ENCODE measurements around the gene OGFOD2.

OGFOD2 gene

GRCh38 chr12:122977655-122978392 is 2.8 kb downstream of the OGFOD2 start:
- no peak for DNase-seq

- no peak for DNase-seq
These were observed 3.5 kb downstream of the OGFOD2 start for GRCh38 chr12:122978507-122978955.

DNA sequence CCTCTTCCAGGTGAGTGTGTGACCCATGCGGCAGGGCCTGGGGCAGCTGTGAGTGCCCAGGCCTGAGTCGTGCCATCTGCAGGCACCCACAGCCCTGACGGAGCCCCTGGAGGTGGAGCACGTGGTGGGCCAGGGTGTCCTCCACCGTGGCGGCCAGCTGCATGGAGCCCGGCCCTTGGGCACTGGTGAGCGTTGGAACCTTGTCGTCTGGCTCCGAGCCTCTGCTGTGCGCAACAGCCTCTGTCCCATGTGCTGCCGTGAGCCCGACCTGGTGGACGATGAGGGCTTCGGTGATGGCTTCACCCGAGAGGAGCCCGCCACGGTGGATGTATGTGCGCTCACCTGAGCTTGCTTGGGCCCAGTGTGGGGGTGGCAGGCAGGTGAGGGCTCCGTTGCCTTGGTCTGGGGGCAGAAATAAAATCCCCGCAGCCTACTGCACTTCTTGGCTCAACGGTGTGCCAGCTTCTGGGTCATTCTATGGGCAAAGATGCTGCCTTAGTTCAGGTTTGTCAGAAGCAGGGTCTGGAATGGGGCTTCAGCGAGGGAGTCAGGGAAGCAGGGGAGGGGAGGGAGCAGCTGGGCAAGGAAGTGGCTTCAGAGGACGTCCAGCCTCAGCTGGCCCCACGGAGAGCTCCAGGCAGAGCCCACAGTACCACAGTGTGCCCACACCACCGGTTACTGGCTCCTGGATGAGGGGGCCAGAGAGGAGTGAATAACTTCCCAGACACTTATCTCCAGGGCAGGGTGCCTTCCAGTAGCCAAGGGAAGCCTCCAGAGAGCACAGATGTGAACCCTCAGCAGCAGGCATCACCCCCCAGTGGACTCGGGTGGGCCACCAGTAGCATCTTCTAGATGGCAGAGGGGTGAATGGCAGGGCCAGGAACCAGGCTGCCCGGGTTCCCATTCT is 4.2 kb downstream of the OGFOD2 start:
- no peak for DNase-seq

GRCh38 chr12:122979908-122980182 is 4.8 kb downstream of the OGFOD2 start:
- no peak for DNase-seq

- peak; percentile 69 for DNase-seq
These were observed 5.4 kb downstream of the OGFOD2 start, which contains the start of gene ARL6IP4 for GRCh38 chr12:122980183-122981035. TSS of gene ARL6IP4 (plus strand) at chr12:122980681. CDS start at chr12:122981140, 459 bp downstream.

GRCh38 chr12:122981036-122981471 is 6.0 kb downstream of the OGFOD2 start:
- peak; percentile 14 for DNase-seq

DNA sequence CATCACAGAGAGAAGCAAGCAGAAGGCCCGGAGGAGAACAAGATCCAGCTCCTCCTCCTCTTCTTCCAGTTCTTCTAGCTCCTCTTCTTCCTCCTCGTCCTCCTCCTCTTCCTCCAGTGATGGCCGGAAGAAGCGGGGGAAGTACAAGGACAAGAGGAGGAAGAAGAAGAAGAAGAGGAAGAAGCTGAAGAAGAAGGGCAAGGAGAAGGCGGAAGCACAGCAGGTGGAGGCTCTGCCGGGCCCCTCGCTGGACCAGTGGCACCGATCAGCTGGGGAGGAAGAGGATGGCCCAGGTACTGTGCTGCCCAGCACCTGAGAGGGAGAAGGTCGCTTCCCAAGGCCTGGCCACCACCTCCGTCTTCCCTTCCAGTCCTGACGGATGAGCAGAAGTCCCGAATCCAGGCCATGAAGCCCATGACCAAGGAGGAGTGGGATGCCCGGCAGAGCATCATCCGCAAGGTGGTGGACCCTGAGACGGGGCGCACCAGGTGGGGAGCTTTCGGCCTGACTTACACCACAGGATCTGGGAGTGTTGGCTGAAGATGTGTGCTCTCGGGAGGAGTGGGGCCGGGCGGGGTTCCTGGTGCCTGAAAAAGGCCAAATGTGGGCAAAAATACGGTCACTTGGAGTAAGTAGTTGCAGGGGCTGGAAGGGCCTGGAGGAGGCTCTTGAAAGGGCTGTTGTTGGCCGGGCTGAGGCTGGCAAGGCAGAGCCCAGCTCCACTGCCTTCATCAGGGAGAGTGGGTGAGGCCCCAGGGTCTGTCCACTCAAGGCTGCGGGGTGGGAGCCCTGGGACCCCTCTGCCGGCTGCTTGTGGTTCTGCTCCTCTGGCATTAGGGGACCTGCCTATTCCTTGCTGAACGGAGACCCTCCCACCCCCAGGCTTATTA is 6.8 kb downstream of the OGFOD2 start:
- DNase-seq: no peak

DNA sequence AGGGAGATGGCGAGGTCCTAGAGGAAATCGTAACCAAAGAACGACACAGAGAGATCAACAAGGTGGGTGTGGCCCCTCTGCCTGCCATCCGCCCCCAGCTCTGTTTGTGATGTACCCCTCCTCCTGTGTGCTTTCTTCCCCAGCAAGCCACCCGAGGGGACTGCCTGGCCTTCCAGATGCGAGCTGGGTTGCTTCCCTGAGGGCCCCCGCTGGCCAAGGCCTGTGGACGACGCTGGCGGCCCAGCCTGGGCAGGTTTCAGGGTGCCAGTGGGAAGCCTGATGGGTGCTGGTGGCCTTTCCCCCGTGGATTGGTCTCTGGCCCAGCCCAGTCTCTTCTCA is 7.4 kb downstream of the OGFOD2 start:
- no peak for DNase-seq

DNA sequence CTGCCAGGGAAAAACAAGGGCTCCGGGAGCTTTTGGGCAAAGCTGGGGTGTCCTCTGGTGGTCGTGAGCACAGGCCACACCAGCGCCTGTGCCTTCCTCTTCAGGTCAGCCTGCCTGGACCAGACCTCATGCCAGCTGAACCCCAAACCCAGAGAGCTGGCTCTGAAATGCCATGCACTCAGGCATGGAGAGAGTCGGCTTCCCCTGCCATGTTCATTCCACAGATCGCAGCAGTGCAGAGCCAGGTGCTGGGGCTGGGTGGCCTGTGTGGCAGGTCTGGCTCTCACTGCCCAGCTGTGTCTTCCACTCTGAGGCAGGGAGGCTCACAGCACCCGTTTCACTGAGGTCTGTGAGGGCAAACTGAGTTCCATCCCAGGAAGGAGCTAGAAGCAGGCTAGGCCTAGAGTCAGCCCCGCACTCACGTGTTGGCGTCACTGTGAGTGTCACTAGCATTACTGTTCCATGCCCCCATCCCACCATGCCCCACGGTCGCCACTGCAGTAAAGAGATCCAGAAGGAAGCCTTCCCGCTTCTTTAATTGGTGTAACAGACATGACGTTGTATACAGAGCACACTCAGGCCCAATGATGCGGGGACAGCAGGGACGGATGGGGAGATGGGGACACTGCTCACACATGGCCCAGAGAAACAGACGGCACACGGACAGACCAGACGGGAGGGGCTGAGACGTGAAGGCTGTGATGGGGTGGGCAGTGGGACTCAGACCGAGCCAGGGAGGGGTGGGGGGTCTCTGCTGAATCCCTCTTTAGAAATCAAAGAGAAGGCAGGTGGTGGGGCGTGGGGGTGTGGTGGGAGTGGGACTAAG is 8.1 kb downstream of the OGFOD2 start:
- DNase-seq: no peak

DNA sequence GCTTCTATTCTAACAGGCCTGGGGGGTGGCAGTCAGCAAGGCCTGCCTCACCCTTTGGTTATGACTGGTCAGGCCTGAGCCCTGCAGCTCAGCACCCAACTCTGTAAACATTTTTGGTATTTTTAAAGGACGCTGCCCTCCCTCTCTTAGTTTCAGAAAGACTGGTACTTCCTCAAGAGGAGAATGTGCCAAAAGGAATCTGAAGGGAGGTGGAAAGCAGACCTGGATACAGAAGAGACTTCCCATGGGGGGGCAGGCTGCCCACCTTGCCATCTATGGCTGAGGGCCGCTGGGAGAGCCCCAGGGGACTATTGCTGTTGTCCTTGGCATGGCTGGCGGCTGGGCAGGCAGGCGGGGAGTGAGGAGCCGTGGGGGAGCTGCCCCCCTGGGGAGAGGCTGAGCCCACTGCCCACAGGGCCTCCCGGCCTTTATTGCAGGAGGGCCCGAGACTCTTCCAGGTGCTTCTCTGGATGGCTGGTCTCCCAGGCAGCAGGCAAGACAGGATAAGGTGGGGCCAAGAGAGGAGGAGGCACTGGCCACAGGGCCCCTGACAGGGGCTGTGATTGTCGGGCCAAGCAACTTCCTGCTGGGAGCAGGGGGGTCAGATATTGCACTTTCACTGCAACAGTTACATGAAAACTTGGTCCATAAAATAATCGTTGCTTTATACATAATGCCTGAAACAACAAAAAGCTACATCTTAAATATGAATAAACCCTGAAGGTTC is 8.9 kb downstream of the OGFOD2 start:
- DNase-seq: no peak

GRCh38 chr12:122984612-122985337 is 9.7 kb downstream of the OGFOD2 start:
- no peak for DNase-seq

GRCh38 chr12:122985338-122986257 is 10.6 kb downstream of the OGFOD2 start:
- DNase-seq: no peak

- DNase-seq: no peak
These were observed 11.3 kb downstream of the OGFOD2 start for GRCh38 chr12:122986258-122986871.

DNA sequence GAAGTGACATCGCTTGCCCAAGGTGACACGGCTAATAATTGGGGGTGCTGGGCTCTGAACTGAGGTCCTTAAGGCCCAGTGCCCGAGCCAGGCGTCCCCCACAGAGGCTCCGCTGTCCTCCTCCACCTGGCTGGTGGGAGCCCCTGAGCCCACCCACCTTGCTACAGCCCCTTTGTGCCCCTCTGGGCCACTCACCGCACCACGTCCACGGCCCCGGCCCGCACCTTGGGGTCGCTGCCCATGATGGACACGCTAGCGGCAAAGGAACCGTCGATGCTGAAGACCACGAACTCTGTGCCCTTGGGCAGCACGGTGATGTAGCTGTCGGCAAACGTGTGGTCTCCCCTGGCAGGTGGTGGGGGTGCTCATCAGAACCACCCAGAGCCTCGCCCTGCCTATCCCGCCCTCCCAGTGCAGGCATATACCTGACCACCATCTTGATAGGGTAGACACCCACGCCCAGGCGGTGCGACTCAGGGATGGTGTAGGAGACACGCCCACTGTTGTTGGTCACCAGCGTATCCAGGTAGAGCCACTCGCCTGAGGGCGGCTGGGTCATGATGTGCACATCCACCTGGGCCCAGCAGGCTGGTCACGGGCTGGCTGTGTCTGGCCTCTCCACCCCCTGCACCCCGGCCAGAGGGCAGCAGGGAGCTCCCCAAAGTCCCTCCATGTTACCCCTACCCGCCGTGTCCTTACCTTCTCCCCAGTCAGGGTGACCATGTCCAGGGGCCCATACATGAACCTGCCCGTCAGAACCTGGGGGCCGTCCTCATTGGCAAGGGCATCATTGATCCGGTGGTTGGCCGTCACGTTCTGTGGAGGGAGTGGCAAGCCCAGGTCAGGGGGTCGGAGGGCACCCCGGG is 12.3 kb downstream of the OGFOD2 start:
- no peak for DNase-seq

- DNase-seq: no peak
These were observed 13.0 kb downstream of the OGFOD2 start for GRCh38 chr12:122988036-122988435.

DNA sequence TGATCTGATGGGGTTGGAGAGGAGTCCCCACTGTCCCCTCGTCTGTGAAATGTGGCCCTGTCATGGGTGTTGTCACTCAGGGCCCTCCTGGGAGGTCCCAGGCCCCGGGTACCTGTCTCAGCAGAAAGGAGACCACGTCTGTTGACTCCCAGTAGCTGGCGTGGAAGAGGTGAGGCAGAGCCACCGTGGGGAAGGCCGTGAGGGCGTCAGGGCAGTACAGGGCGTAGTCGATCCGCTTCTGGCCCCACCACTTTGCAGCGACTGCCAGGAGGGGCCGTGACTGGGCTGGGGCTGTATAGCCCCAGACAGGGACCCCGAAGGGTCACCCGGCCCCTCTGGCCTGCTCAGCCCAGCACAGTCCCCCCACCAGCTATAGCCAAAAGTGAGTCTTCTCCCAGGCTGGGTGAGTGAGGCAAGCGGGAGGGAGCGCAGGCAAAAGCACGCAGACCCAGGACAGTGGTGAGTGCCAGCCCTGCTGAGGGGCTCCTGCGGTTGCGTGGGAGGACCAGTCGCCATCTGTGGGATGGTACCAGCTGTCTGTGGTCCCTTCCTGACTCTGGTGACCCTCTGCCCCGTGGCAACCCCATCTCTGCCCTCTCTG is 13.7 kb downstream of the OGFOD2 start:
- DNase-seq: no peak
